ENCODE results near the gene CAPN1. TPM values are rescaled to one million over a fixed set of nuclear protein-coding genes. Genes with fewer than 3 reads are reported as not detected.

Gene CAPN1
- total RNA-seq, 1 experiment from 2014 or later = 175 TPM

DNA sequence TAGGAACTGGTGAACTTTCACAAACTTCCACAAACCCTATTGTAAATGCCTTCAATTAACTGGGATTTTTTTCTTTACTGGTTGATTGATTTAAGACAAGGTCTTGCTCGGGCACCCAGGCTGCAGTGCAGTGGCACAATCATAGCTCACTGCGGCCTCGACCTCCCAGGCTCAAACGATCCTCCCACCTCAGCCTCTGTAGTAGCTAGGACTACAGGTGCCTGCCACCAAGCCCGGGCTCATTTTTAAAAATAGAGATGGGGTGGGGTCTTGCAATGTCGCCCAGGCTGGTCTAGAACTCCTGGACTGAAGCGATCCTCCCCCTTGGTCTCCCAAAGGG, 44.3 kb downstream of the CAPN1 start:
- Mint-ChIP-seq H3K36me3 (ENCODE audit: insufficient read depth in 1 of 3, low read depth in 3 of 3) (peaks cover 17 to 29% (median 25%) of the 10 kb centered on the region in 3 experiments), H3K4me1 (peaks cover 13 to 17% of the 10 kb centered on the region in 2 experiments), H3K9me3 (peaks cover 3% of the 10 kb centered on the region in 2 experiments; a peak in 3 of 5 replicates), H3K27me3 (ENCODE audit: low read depth) (peaks cover 3% of the 10 kb centered on the region; the same call in 1 of the 2 replicates), H3K27ac (peak overlapping the region in 2 of 3 experiments; percentile 82 to 91; a peak in 2 of 7 replicates), H3K4me3 (peak overlapping the region; percentile 64 to 80)
- Histone ChIP-seq H3K27me3 (ENCODE audit: insufficient read depth, low read length) (no peaks in the 10 kb centered on the region), H3K14ac (ENCODE audit: insufficient read depth, low read length) (no peak overlapping the region), H3K9ac (ENCODE audit: extremely low read depth, insufficient read length, low read length) (peak overlapping the region; percentile 6), H3K56ac (ENCODE audit: insufficient read length, low read depth, low read length) (no peak overlapping the region), H4K8ac (replicated peaks; ENCODE audit: insufficient read length, low read depth, low read length) (no peak overlapping the region), H4K5ac (ENCODE audit: insufficient read length, low read depth, low read length) (no peak overlapping the region), H2BK20ac (ENCODE audit: low read depth, low read length, poor library complexity, severe bottlenecking) (no peak overlapping the region), H2BK12ac (ENCODE audit: insufficient read length, low read depth, low read length) (no peak overlapping the region), H3K79me2 (ENCODE audit: insufficient read depth, low read length) (no peaks in the 10 kb centered on the region), H2BK15ac (ENCODE audit: low read depth, low read length) (no peak overlapping the region), H3K4me1 (ENCODE audit: insufficient read depth, low read length) (no peaks in the 10 kb centered on the region; the same call in 1 of the 2 replicates), H3K79me1 (ENCODE audit: insufficient read depth, low read depth, low read length, poor library complexity, severe bottlenecking) (no peaks in the 10 kb centered on the region), H3K4me2 (ENCODE audit: insufficient read depth, insufficient read length, low read length) (peak overlapping the region; percentile 47), H3K23me2 (ENCODE audit: insufficient read length, low read depth, low read length, poor library complexity, severe bottlenecking) (peaks cover 6% of the 10 kb centered on the region), H3K18ac (ENCODE audit: insufficient read length, low read depth, low read length) (no peak overlapping the region), H4K20me1 (ENCODE audit: control insufficient read depth, insufficient read depth, insufficient read length) (no peaks in the 10 kb centered on the region), H2BK120ac (ENCODE audit: low read depth, low read length, poor library complexity, severe bottlenecking) (no peak overlapping the region), H3K27ac (ENCODE audit: insufficient read length, low read depth, low read length) (no peak overlapping the region), H3K4ac (ENCODE audit: low read depth, low read length) (no peak overlapping the region), H2AFZ (ENCODE audit: low read length) (no peak overlapping the region), H3T11ph (ENCODE audit: low read length) (no peak overlapping the region), H3K9me3 (ENCODE audit: control insufficient read depth, low read depth, low read length) (no peaks in the 10 kb centered on the region), H3K23ac (ENCODE audit: insufficient read length, low read depth, low read length) (no peak overlapping the region), H4K91ac (ENCODE audit: insufficient read length, low read depth, low read length) (no peak overlapping the region), H2BK5ac (ENCODE audit: insufficient read length, low read length) (no peak overlapping the region), H2AK5ac (ENCODE audit: insufficient read length, low read length) (no peak overlapping the region)
- no CpG with 5 or more reads among the region's 7 CpGs for WGBS (ENCODE audit: extremely low coverage, insufficient read length, low lambda C conversion rate)
- no peak for TF ChIP-seq CTCF (conservative IDR thresholded peaks at IDR 0.05)
- no peak for DNase-seq

Data from H9 (cell line).